Testis (tissue), 3 donors: ENCODE data around the gene DLL4. TPM values are rescaled to one million over a fixed set of nuclear protein-coding genes. Genes with fewer than 3 reads are reported as not detected.

ENCODE experiments used
- DNase-seq: peaks from one replicate; pipeline ENCODE4 v3.0.0-alpha.2; 2019
- H3K27ac ChIP-seq, 2 donors: fragments of 200-600 bp; sonication (generic); one replicate each; pipeline ENCODE4 v1.5.1; 2019
- H3K27me3 ChIP-seq: fragments of 200-600 bp; sonication (generic); one replicate; pipeline ENCODE4 v1.5.1; 2019
- H3K36me3 ChIP-seq: fragments of 200-600 bp; sonication (generic); one replicate; pipeline ENCODE4 v1.5.1; 2017; ENCODE audit warnings: low read depth; ENCODE audit errors: missing control alignments
- H3K4me1 ChIP-seq: fragments of 200-600 bp; sonication (generic); one replicate; pipeline ENCODE4 v1.5.1; 2019
- H3K4me3 ChIP-seq, 2 donors: fragments of 200-600 bp; sonication (generic); one replicate each; pipeline ENCODE4 v1.5.1; 2017 to 2019
- H3K9me3 ChIP-seq: fragments of 200-600 bp; sonication (generic); one replicate; pipeline ENCODE4 v1.5.1; 2017
- CTCF ChIP-seq, 3 experiments: fragments of 450-650 bp in 2 of 3; fragments of 200-600 bp in 1 of 3; sonication (generic) in 1 of 3; IDR thresholded peaks; one replicate each; pipeline ENCODE4 v1.5.1; 2016 to 2019; ENCODE audit warnings: antibody characterized with exemption in 3 of 3, mild to moderate bottlenecking in 2 of 3, moderate library complexity in 1 of 3
- POLR2A ChIP-seq: fragments of 450-650 bp; IDR thresholded peaks from one replicate; pipeline ENCODE4 v1.6.1; 2017; ENCODE audit warnings: antibody characterized with exemption, mild to moderate bottlenecking, moderate library complexity
- WGBS, 2 donors: methylation state at CpG; one replicate each; pipeline ENCODE4 v1.1.5; 2018; 5-methylcytosine and 5-hydroxymethylcytosine counted together
- intact Hi-C: fragments of 100-400 bp; cut with DNase I; formaldehyde crosslinking; loops from one replicate; pipeline ENCODE4 v1.15.1; 2023; ENCODE audit warnings: low total_unique reads
- polyA plus RNA-seq: library from polyadenylated mRNA; stranded (reverse); fragments of 350-450 nt; fragmentation: Illumina TruSeq; extraction: RNeasy Lipid Tissue Mini Kit (QIAGEN cat#74804); gene quantifications from one replicate; pipeline ENCODE4 v1.2.3, GENCODE V29; 2014; ENCODE audit warnings: low read depth, low replicate concordance; ENCODE audit not compliant: insufficient read depth
- total RNA-seq, 2 donors: library from RNA; depleted of rRNA; stranded (reverse); fragments of >200 nt; gene quantifications; one replicate each; pipeline ENCODE4 v1.2.3, GENCODE V29; 2016

Gene DLL4
- total and polyA plus RNA-seq, 3 donors from 2014 or later = 2.0 to 3.9 (median 3.5) TPM

- intact Hi-C loops = no loop called here
- TF ChIP-seq CTCF (IDR thresholded peaks at IDR 0.05) (no peak), POLR2A (no peak)
- Histone ChIP-seq H3K27ac (no peak overlapping the region), H3K4me3 (no peak overlapping the region), H3K27me3 (no peaks in the 10 kb centered on the region), H3K9me3 (no peaks in the 10 kb centered on the region), H3K4me1 (peaks cover 10% of the 10 kb centered on the region), H3K36me3 (no peaks in the 10 kb centered on the region)
- DNase-seq = no peak
- 93% methylated on average over 5 of the region's 5 CpGs for WGBS, 2 donors
Measured at GRCh38 chr15:40891138-40891537, 38.0 kb upstream of the DLL4 start.

GRCh38 chr15:40891810-40892446 is 37.2 kb upstream of the DLL4 start:
- no peaks in the 10 kb centered on the region for H3K36me3 ChIP-seq
- H3K27me3 ChIP-seq = no peaks in the 10 kb centered on the region
- DNase-seq = peak; percentile 60
- H3K4me3 ChIP-seq = no peak overlapping the region
- TF ChIP-seq POLR2A = no peak
- peak in 2 of 3 experiments; percentile 53 to 61 for TF ChIP-seq CTCF (IDR thresholded peaks at IDR 0.05)
- intact Hi-C loops = no loop called here
- H3K4me1 ChIP-seq = peaks cover 10% of the 10 kb centered on the region
- H3K27ac ChIP-seq = no peak overlapping the region
- H3K9me3 ChIP-seq = no peaks in the 10 kb centered on the region
- 23 to 33% methylated on average over 4 of the region's 4 CpGs for WGBS, 2 donors

DNA sequence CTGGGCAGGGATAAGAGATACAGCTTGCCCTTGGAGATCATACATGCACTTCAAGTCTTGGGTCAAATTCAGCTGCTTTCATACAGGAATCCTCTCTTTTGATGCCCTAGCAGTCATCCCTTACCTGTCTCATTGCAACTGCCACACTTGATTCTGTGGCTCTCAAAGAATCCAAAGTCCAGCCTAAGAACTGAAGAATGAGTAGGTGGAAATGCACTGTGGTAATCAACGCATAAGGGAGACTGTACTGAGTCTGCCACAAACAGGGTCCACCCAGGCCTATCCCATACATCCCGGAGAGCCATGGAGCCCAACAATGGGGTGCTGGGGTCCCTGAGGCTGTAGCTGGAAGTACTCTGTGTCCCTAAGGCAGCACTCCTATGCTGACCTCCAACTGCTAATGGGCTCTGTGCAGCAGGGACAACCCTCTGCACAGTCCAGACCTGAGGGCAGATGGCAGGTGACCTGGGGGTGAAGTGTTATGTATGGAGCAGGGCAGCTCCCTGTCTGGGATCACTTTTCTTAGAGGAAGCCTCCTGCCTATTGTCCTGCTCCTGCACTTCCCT is 36.6 kb upstream of the DLL4 start:
- no peak for TF ChIP-seq POLR2A
- TF ChIP-seq CTCF (IDR thresholded peaks at IDR 0.05) = no peak
- Histone ChIP-seq H3K27me3 (no peaks in the 10 kb centered on the region), H3K9me3 (no peaks in the 10 kb centered on the region), H3K36me3 (no peaks in the 10 kb centered on the region), H3K27ac (no peak overlapping the region), H3K4me3 (no peak overlapping the region), H3K4me1 (peaks cover 10% of the 10 kb centered on the region)
- DNase-seq = no peak
- intact Hi-C loops = no loop called here
- 86 to 91% methylated on average over 2 of the region's 2 CpGs for WGBS, 2 donors

- H3K4me1 ChIP-seq = peaks cover 10% of the 10 kb centered on the region
- peak overlapping the region in 1 of 2 donors; percentile 96 for H3K27ac ChIP-seq
- 57 to 63% methylated on average over 22 of the region's 22 CpGs for WGBS, 2 donors
Measured at GRCh38 chr15:40893019-40893670, 36.0 kb upstream of the DLL4 start.

More at GRCh38 chr15:40893019-40893670, 36.0 kb upstream of the DLL4 start:
- TF ChIP-seq CTCF (IDR thresholded peaks at IDR 0.05) = no peak
- no peak for TF ChIP-seq POLR2A
- Histone ChIP-seq H3K36me3 (no peaks in the 10 kb centered on the region), H3K27me3 (no peaks in the 10 kb centered on the region), H3K4me3 (peak overlapping the region; percentile 84 to 92), H3K9me3 (no peaks in the 10 kb centered on the region)
- DNase-seq = no peak
- intact Hi-C loops = no loop called here
